NCI-H510A (cell line): ENCODE data around the gene PPP1R8.
A peak's percentile ranks its signal among the peaks of the same experiment; 100 is the strongest.
"Not testable (repeated sequence)": the region's sequence is repeated elsewhere in the genome, so short reads cannot be mapped to it uniquely, and the experiment has no call there.

ENCODE experiments used
- DNase-seq: peaks from one replicate; lab custom pipeline; 2025; lab: John Stamatoyannopoulos, UW

The PPP1R8 gene

GRCh38 chr1:27830621-27831440, at the start of gene PPP1R8:
Gene PPP1R8, plus strand, starts transcription at chr1:27830782. Its CDS starts 54 bp downstream, at chr1:27830836.
- DNase-seq: peak; percentile 97

- DNase-seq: no peak
These were observed 47.6 kb upstream of the PPP1R8 start for GRCh38 chr1:27782950-27783349.

GRCh38 chr1:27784700-27785099, 45.9 kb upstream of the PPP1R8 start:
- no peak for DNase-seq

- no peak for DNase-seq
These were observed 44.7 kb upstream of the PPP1R8 start for GRCh38 chr1:27785781-27786455.

GRCh38 chr1:27787895-27788294, 42.7 kb upstream of the PPP1R8 start:
- DNase-seq: no peak

GRCh38 chr1:27789540-27790041, 41.0 kb upstream of the PPP1R8 start:
- no peak for DNase-seq

GRCh38 chr1:27790270-27790669, 40.3 kb upstream of the PPP1R8 start:
- DNase-seq: not testable (repeated sequence)

- no peak for DNase-seq
These were observed 35.0 kb upstream of the PPP1R8 start for GRCh38 chr1:27795601-27796000.

GRCh38 chr1:27804791-27805190, 25.8 kb upstream of the PPP1R8 start:
- DNase-seq: no peak

- no peak for DNase-seq
These were observed 23.8 kb upstream of the PPP1R8 start for GRCh38 chr1:27806758-27807157.

- no peak for DNase-seq
These were observed 23.2 kb upstream of the PPP1R8 start for GRCh38 chr1:27807385-27807784.

GRCh38 chr1:27808131-27808530, 22.5 kb upstream of the PPP1R8 start:
- not testable (repeated sequence) for DNase-seq

- DNase-seq: no peak
These were observed 20.7 kb upstream of the PPP1R8 start for GRCh38 chr1:27809883-27810282.

GRCh38 chr1:27811741-27812500, 18.7 kb upstream of the PPP1R8 start:
- no peak for DNase-seq

- DNase-seq: no peak
These were observed 13.5 kb upstream of the PPP1R8 start for GRCh38 chr1:27816921-27817630.

- DNase-seq: no peak
These were observed 8.7 kb upstream of the PPP1R8 start for GRCh38 chr1:27821761-27822315.

GRCh38 chr1:27823784-27824183, 6.8 kb upstream of the PPP1R8 start:
- DNase-seq: no peak

- no peak for DNase-seq
These were observed 6.2 kb upstream of the PPP1R8 start for GRCh38 chr1:27824411-27824810.

- not testable (repeated sequence) for DNase-seq
These were observed 1.1 kb upstream of the PPP1R8 start for GRCh38 chr1:27829339-27829960.

GRCh38 chr1:27831568-27832410, 1.2 kb downstream of the PPP1R8 start:
- no peak for DNase-seq
